Activated CD8-positive, alpha-beta memory T cell treated with anti-CD3 and anti-CD28 coated beads, Interleukin-2, amount 50 U/mL, for 4 hours (primary cell): Measurements from ENCODE around the gene ADAMTS13.

Source experiments
- DNase-seq: peaks from one replicate; pipeline ENCODE4 v3.0.0-alpha.2; 2020

Gene ADAMTS13

DNA sequence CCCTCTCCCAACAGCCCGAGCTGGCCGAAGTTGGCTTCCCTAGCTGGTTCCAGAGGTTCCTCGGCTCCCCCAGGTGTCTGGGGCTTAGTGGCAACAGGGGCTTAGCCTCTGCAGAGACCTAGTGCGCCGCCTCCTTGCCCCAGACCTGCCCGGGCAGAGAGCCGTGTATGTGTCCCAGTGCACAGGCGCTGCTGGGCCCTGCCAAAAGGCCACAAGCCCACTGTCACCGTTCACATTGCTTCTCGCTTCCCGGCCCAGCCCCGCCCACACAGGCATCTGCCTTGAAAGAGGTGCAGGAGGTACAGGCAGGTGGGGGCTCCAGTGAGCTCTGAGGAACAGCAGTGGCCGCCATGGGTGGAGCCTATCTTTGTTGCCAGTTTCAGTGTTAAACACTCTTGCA is 35.1 kb downstream of the ADAMTS13 start:
- no peak for DNase-seq

DNA sequence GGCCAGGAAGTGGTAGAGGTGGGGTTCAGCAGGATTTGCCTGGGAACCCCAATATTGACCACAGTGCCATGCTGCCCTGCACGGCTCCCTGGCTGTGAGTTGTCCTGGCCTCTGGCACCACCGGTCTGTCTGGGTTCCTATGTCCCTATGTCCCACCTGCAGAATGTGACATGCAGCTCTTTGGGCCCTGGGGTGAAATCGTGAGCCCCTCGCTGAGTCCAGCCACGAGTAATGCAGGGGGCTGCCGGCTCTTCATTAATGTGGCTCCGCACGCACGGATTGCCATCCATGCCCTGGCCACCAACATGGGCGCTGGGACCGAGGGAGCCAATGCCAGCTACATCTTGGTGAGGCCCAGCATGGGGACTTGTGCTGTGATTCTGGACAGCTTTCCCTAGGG is 35.6 kb downstream of the ADAMTS13 start:
- DNase-seq = no peak

DNA sequence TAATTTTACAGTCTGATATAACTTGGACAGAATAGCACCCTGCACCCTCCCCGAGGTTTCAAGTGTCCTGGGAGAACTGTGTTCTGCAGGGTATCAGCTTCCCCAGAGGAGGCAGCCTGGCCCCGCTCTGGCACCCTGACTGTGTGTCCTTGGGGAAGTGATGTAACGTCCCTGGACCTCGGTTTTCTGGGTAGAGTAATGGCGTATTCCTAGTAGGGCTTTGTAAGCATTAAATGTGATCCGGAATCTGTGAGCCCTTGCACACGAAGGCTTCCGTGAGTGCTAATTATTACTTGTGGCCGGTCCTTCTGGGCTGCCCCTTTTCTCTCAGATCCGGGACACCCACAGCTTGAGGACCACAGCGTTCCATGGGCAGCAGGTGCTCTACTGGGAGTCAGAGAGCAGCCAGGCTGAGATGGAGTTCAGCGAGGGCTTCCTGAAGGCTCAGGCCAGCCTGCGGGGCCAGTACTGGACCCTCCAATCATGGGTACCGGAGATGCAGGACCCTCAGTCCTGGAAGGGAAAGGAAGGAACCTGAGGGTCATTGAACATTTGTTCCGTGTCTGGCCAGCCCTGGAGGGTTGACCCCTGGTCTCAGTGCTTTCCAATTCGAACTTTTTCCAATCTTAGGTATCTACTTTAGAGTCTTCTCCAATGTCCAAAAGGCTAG is 36.6 kb downstream of the ADAMTS13 start:
- DNase-seq = no peak

DNA sequence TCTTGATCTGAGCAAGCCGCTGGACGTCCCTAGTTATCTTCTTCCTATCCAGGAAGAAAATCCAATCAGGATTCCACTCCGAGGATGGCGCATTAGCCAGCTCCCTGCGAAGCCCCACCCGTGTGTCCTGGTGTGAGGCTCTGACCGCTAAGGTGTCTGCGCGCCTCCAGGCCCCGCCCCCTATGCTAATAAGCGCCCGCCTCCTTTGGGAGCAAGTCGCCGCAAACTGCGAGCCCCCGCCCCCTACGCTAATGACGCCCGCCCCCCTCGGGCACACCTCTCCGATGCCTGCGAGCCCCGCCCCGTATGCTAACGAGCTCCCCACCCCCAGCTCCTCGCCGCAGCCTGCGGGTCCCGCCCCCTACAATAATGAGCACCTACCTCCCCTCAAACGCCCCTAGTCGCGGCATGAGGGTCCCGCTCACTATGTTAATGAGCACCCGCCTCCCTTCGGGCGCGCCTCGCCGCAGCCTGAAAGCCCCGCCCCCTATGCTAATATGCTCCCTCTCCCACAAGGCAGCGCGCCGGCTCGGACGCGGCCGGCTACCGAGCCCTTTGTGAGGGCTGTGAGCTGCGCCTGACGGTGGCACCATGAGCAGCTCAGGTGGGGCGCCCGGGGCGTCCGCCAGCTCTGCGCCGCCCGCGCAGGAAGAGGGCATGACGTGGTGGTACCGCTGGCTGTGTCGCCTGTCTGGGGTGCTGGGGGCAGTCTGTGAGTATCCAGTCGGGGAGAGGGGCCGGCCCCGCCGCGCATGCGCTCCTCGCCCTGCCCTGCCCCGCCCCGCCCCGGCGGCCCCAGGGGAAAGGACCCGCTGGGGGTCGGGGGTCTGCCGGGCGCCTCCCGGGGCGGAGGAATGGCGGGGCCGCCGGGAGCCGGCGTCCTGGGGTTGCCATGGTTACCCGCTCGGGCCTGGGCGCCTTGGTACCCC is 37.6 kb downstream of the ADAMTS13 start, which contains the start of gene CACFD1:
Gene CACFD1 (plus strand): TSS at position 503 of the 929 bp plus-strand sequence. CDS start 89 bp downstream, at position 592.
- DNase-seq = peak; percentile 90

DNA sequence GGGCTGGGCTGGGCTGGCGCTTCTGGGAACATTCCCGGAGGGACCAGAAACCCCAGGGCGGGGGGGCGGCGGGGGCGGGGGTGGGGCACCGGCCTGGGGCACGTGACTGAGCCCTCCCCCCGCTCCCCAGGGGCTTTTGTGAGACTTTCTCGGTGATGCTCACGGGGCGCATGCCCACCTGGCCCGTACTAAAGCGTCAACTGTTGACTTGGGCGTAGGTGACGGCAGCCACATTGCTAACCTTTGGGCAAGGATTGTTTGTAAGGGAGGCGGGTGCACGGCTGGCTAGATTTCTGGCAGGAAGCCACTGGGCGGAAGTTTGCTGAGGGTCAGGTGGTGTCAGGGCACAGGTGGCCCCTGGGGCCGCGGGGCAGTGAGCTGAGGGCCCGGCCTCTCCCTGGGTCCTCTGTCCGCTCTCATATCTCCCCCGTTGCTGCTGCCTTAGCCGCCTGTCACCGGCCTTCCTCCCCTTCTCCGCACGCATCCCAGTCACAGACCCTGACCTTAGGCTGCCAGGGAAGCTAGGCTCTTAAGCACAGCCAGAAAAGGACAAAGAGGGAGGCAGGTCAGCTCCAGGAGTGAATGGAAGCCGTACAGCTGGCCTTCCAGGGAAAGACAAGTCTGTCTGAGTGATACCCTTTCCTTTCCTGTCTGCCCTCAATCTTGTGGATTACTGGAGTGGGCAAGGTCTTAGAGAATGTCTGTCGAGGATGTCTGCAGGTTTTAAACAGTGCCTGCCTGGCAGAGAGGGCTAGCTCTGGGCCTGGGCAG is 38.4 kb downstream of the ADAMTS13 start:
- peak; percentile 57 for DNase-seq

DNA sequence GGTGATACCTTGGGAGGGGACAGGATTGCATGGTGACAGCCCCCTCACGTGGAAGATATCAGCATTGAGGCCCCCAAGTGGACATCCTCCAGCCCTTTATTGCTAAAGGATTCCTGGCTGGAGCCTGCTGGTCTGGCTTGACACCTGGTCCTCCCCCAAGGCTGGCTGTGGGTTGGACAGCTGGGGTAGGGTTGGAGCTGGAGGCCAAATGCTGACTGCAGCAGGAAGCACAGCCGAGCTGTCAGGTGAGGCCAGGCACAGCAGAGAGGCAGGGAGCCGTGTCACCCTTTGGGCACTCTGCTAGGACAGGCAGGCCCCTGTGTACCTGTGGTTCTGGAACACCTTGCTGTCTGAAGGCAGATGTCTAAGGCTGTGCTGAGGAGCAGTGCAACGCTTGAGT is 39.8 kb downstream of the ADAMTS13 start:
- no peak for DNase-seq

DNA sequence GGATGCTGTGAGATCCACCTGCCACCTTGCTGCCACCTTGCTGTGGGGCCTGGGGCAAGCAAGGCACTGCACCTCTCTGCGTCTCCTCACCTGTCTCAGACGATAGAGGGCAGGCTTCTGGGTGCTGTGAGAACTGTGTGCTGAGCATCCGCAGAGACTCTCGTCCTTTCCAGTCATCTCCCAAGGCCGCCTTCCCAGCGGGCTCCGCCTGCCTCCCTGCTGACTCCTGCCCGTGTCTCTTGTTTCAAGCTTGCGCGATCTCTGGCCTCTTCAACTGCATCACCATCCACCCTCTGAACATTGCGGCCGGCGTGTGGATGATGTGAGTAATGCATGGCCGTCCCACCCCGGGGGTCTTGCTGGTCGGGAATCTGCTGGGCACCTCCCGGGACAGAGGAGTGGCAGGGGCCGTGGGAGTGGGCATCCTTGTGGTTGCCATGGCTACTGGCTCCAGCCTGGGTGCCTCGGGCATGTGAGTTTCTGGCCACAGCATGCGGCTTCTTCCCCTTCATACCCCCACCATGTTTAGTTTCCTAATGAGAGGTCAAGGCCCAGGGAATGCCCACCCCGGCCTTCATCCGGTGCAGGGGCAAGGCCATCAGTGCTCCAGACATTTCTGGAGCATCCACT is 41.2 kb downstream of the ADAMTS13 start:
- DNase-seq = no peak

DNA sequence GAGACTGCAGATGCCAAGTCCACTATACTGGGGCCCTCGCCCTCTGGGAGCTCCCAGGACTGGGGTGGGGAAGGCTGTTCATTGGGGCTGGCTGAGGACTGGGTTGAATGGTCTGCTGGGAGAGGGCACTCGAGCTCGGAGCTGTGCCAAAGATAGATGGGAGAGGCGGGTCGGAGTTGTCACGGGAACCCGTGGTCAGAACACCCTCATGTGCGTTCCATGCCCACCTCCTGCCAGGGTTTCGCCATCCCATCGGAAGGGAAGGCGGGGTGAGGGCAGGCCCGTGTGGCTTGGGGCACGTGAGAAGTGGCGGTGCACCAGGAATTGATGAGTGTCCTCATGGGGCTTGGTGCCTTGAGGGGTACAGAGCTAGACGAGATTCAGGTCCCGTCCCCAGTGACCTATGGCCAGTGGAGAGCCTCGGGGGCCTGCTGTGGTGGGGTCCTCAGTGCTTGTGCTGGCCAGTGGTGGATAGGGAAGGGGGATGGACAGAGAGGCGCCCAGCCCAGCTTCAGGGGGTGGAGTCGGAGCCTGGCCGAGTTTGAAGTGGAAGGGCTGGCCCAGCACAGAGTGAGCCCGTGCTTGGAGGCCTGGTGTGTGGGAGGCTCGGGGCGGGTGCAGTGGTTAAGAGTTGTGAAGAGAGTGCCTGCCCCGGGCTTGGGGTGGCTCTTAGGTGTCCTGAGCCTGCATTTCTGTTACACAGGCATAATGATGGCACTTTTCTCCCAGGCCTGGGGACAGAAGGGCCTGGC is 41.9 kb downstream of the ADAMTS13 start:
- DNase-seq = no peak

DNA sequence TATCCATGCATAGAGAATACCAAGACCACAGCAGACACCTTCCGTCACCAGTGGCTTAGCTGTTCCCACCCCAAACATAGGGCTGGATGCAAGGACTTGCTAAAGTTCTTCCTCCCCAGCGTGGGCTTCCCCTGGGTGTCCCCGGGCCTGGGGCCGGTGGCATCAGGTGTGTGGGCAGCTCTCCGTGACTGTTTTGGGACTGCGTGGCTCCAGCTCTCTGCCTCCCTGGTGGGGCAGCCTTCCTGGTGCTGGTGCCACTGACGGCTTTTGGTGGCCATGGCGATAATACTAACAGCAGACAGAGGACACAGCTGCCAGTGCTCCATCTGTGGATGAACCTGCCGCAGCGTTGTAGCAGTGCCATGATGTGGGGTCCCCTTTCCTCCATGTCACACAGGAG is 42.5 kb downstream of the ADAMTS13 start:
- no peak for DNase-seq

DNA sequence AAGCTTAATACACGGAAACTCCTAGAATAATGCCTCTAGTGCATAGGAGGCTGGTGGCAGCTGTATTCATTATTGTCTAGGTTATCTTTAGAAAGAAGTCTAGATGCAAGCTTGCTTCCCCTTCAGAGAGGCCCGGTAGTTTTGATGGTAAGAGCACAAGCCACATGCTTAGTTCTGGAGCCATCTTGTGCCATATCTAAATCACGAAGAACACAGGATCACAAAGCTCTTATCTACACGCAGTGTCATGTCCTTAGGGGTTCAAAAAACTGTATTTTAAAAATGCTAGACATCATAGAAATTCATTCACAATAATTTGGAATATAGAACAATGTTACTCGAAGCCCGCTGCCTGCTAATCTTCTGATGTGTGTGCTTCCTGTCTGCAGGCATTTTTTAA is 43.8 kb downstream of the ADAMTS13 start:
- no peak for DNase-seq

DNA sequence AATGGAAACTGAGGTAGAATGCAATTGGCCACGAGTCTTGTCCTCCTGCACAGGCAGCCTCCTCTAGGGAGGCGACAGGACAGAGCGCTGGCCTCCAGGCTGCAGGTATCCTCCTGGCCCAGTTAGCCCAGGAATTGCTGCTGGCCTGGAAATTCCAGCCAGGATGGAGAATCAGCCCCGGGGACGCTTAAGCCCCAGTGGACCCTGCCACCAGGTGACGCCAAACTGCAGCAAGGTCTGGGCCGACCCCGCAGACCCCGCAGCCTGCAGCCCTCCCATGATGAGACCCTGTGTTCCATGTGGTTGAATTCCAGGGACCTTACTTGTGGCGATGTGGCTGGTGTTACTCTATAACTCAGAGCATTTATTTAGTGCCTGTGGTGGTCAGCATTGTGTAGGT is 44.9 kb downstream of the ADAMTS13 start:
- no peak for DNase-seq

DNA sequence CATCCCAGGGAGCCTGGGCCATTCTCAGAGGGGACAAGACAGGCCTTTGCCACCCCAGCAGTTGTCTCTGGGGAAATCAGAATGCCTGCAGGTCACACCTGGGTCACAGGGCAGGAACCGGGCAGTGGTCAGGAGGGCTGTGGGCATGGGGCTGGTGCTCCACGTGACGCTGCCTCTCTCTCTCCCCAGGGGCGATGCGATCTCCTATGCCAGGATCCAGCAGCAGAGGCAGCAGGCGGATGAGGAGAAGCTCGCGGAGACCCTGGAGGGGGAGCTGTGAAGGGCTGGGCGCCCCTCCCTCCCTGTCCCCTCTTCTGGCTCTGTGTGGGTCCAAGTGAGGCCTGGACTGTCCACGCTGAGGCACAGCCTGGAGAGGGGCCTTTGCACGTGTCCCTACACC is 46.2 kb downstream of the ADAMTS13 start:
- DNase-seq = no peak

DNA sequence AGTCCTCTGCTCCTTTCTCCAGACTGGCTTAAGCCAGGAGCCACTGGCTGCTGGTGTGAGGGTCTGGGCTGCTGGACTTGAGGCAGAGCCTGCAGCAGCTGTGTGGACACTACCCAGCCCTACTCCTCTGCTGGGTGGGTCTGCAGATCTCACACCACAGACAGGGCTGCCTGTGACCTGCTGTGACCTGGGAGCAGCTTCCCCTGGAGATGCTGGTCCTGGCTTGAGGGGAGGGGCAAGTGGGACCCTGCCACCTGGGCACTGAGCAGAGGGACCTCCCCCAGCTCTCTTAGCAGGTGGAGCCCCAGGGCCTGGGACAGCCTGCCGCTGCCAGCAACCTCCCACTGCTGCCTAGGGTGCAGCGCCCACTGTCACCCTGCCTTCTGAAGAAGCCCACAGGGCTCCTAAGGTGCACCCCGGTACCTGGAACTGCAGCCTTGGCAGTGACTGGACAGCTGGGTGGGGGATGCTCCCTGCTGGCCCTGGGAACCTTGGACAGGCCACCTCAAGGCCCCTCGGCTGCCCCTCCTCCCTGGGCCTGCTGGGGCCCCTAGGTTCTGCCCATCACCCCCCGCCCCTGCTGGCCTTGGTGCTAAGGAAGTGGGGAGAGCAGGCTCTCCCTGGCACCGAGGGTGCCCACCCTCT is 46.7 kb downstream of the ADAMTS13 start:
- DNase-seq = no peak

DNA sequence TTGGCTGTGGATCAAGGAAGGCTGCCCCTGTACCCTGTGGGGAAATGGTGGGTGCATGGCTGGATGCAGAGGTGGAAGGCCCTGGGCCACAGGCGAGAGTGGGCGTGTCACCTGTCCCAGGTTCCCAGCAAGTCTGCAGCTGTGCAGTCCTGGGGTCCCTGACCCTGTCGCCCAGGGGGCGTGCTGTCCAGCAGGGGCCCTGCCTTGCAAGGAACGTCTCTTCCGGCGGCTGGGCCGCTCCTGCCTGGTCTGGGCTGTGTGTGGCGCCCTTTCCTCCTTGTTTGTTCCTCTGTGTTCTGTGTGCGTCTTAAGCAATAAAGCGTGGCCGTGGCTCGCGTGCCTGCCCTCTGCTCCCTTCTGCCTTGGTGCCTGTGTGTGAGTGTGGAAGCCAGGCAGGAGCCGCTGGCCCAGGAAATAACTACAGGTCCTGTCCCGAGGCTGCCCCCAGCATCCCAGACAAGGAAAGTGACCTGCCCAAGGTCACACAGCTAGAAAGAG is 48.3 kb downstream of the ADAMTS13 start:
- no peak for DNase-seq

DNA sequence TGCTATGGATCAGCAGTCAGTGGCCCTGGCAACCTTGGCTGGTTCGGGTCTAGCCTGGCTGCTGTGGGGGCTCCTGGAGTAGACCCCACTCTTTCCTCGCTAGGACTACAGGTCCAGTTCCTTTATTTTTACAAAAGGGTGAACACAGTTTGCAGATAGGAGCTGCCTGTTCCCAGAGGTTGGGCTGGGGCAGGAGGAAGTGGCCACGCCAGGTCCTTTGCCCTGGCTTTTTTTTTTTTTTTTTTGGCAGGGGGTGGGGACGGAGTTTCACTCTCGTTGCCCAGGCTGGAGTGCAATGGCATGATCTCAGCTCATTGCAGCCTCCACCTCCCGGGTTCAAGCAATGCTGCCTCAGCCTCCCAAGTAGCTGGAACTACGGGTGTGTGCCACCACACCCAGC is 48.8 kb downstream of the ADAMTS13 start:
- no peak for DNase-seq

DNA sequence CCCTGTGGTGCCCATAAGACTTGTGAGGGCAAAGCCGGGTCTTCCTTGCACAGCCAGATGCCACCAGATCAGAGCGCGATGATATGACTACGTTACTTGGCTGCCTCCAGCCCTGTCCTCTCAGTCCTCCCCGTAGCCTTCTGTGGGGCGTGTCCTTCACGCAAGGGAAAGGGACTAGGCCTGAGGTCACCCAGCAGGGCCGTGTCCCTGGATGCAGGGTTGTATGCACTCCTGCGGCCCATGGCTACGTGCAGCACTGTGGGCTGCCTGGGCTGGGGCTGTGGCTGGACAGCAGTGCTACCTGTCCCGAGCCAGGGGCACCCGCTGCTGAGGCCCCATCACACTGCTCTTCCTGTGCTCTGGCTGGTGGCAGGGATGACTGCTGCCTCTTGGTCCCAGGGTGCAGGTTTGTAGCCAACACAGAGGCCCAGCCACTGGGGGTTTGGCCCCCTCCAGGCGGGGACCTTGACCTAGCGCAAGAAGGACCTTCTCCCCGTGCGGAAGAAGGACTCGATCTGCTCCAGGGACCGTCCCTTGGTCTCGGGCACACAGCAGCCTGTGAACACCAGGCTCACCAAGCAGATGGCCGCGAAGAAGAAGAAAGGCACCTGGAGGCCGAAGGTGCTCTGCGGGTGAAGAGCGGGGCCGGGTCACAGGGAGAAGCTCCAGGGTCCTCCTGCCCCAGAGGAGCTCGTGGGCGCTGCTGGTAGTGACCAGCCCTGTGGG is 49.5 kb downstream of the ADAMTS13 start:
- no peak for DNase-seq

DNA sequence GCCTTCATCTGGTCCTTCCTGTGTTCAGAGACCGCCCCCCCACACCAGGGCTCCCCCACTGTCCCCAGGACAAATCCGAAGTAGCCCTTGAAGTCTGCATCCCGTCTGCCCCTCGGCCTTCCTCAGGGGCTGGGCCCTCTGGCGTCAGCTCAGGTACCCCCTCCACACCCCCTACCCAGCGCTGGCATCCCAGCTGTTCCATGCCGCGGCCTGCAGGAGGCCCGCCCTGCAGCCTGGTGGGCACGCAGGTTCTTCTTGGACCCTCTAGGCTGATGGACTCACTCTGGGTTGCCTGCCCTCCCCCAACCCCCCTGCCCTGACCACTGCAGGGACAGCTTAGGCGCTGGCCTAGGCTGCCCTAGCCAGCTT is 50.1 kb downstream of the ADAMTS13 start:
- no peak for DNase-seq

DNA sequence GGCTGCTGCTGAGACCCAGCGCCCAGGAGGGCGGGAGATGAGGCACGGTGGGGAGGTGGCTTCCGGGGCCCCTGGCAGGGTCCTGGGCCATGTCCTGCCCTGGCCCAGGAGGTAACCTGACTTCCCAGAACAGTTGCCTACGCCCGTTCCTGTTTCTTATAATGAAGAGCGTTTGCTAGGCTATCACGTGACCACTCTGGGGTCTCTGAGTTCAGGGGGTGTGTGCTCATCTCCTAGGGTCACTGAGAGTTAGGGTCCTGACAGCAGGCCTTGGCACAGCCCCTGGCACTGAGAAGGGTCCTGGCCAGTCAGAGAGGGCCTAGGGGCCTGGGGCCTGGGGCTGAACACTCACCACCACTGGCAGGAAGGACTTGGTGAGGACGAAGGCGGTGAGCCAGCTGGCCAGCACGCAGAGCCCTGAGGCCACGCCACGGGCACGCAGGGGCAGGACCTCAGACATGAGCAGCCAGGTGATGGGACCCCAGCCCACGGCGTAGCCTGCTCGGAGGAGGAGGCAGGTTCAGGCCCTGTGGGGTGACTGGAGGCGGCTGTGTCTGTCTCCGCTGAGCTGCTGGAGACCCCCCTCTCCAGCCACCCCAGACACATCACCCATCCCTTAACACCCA is 50.7 kb downstream of the ADAMTS13 start:
- DNase-seq = no peak

DNA sequence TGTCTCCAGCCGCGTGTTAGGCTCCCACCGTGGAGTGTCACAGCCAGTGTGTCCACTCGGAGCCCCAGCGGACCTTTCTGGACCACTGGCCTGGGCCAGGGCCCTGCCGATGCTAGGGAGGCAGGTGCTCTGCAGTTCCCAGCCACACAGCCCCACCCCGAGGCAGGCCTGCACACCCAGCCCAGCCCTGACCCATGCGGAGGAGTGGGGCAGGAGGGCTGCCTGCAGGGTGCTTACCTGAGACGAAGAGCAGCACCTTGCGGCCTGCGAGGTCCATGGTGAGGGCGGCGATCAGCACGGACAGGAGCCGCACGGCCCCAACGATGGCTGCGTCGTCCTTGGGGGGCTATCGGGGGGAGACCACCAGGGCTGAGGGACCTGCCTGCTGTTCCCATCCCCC is 51.6 kb downstream of the ADAMTS13 start:
- DNase-seq = no peak

DNA sequence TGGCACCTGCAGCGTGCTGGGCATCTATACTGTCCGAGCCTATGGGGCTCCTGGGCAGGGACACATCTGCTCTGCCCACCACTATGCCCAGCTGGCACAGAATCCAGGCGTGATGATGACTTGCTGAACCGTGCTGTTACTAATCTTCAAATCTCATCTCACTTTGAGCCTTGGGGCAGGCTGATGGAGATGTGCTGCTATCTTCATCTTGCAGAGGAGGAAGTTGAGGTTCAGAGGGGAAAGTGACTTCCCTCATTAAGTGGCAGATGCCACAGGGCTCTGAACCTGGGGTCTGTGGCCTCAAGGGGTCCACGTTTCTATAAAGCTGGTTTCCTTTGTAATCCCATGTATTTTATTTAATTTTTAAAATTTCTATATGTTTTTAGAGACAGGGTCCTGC is 52.0 kb downstream of the ADAMTS13 start:
- DNase-seq = no peak
